NCI-H187 treated with DMSO at 0.1 percent for 48 hours (cell line): ENCODE measurements around the gene HES2.
"Not testable (repeated sequence)": the region's sequence is repeated elsewhere in the genome, so short reads cannot be mapped to it uniquely, and the experiment has no call there.

Experiments used
- DNase-seq: peaks from one replicate; lab custom pipeline; 2025; lab: John Stamatoyannopoulos, UW

HES2 gene

GRCh38 chr1:6419804-6420453 is at the start of gene HES2:
TSS of gene HES2 (minus strand) at chr1:6419919. CDS start at chr1:6419820, 99 bp downstream.
- DNase-seq, result no peak

GRCh38 chr1:6468729-6469461 is 49.2 kb upstream of the HES2 start:
- DNase-seq, result no peak

- no peak for DNase-seq
These were observed 48.3 kb upstream of the HES2 start for GRCh38 chr1:6467744-6468688.

- no peak for DNase-seq
These were observed 47.5 kb upstream of the HES2 start for GRCh38 chr1:6467224-6467623.

GRCh38 chr1:6466751-6467150 is 47.0 kb upstream of the HES2 start:
- no peak for DNase-seq

- DNase-seq, result no peak
These were observed 46.3 kb upstream of the HES2 start, which contains the start of gene TNFRSF25 for GRCh38 chr1:6466023-6466422. TSS of gene TNFRSF25 (minus strand) at chr1:6466173. CDS start at chr1:6466107, 66 bp downstream.

- DNase-seq, result no peak
These were observed 45.8 kb upstream of the HES2 start for GRCh38 chr1:6465461-6466005.

GRCh38 chr1:6464915-6465314 is 45.2 kb upstream of the HES2 start:
- no peak for DNase-seq

GRCh38 chr1:6464514-6464836 is 44.8 kb upstream of the HES2 start:
- DNase-seq, result no peak

GRCh38 chr1:6463120-6463412 is 43.3 kb upstream of the HES2 start:
- no peak for DNase-seq

GRCh38 chr1:6462412-6463119 is 42.8 kb upstream of the HES2 start:
- DNase-seq, result no peak

GRCh38 chr1:6461538-6462411 is 42.1 kb upstream of the HES2 start:
- DNase-seq, result no peak

- DNase-seq, result no peak
These were observed 41.4 kb upstream of the HES2 start for GRCh38 chr1:6461051-6461530.

GRCh38 chr1:6460301-6461050 is 40.8 kb upstream of the HES2 start:
- DNase-seq, result no peak

GRCh38 chr1:6459850-6460265 is 40.1 kb upstream of the HES2 start:
- no peak for DNase-seq

- DNase-seq, result no peak
These were observed 37.2 kb upstream of the HES2 start for GRCh38 chr1:6456800-6457466.

GRCh38 chr1:6455752-6456520 is 36.2 kb upstream of the HES2 start:
- not testable (repeated sequence) for DNase-seq
